Activated T-helper 1 cell treated with Interleukin-2 at 50 U/mL for 16 hours (primary cell): Measurements from ENCODE around the gene CATSPERZ.

Experiments used
- DNase-seq: peaks from one replicate; pipeline ENCODE4 v3.0.0-alpha.2; 2020; ENCODE audit warnings: low read depth

The CATSPERZ gene

GRCh38 chr11:64299847-64300648 lies at the start of gene CATSPERZ:
TSS of gene CATSPERZ (plus strand) at chr11:64300358. CDS start at chr11:64300411, 53 bp downstream.
- DNase-seq = no peak

DNA sequence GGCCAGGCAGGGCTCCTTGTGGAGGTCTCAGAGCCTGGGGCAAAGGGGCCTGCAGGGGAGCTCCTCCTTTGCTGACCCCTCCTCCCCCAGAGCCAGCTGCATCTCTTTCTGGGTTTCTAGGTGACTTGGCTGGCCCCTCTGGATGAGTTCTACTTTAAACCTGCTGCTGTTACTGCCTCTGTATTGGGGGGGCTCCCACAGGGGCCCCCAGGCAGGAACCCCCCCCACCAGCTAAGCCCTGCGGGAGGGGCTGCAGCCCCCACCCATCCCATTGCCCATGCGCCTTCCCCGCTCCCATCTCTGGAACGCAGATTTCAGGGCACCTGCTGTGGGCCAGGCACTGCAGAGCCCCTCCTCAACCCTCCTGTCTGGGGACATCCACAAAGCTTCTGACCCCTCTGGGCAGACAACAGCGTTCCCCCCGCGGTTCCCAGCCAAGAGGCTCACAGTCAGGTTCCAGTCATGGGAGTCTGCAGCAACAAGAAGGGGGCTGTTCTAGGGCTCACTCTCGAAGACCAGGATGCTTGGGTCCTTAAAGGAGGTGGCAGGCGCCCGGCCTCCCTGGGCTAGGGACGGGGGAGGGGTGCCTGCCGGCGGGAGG lies 49.6 kb upstream of the CATSPERZ start:
- DNase-seq = no peak

GRCh38 chr11:64251016-64251752 lies 49.0 kb upstream of the CATSPERZ start, which contains the start of gene PLCB3:
TSS of gene PLCB3 (plus strand) at chr11:64251530. CDS start at chr11:64251650, 120 bp downstream.
- DNase-seq = peak; percentile 65

- no peak for DNase-seq
These were observed 48.5 kb upstream of the CATSPERZ start for GRCh38 chr11:64251753-64252002.

DNA sequence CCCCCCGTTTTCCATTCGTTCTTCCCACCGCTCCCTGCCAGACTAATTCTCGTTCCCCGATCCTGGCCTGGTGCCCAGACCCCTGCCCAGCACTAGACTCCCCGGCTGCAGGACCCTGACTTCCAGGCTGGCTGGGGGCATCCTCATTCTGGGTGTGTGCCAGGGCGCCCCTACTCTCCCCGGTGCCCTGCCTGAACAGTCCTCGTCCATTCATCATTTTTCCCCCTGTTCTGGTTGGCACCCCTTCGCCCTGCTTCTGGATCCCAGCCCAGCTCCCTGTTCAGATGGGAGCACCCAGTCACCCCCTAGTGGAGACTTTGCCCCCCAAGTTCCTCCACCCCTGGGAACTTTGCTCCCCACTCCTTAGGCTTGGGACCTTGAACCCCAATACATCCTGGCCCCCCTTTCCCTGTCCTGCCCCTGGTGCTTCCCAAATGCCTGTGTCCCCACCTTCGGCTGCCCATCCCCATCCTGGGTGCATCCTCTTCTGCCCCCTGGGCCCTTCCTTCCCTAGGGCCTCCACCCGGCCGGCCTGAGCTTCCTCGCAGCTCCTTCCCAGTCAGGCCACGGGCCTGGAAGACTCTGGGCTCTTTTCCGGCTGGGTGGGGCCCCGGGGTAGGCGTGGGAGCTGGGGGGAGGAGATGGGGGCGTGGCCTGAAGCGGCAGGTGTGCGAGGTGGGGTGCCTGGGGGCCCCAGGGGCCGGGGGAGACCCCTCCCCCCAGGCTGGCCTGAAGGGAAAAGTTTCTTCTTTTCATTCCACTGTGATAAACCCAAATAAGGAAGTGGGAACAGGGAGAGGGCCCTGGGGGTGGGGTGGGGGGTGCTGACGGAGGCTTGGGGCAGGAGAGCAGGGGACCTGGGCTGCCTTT lies 47.9 kb upstream of the CATSPERZ start:
- no peak for DNase-seq

GRCh38 chr11:64253043-64253442 lies 47.1 kb upstream of the CATSPERZ start:
- DNase-seq = no peak

GRCh38 chr11:64253481-64253880 lies 46.7 kb upstream of the CATSPERZ start:
- DNase-seq = no peak

GRCh38 chr11:64254326-64254725 lies 45.8 kb upstream of the CATSPERZ start:
- DNase-seq = no peak

GRCh38 chr11:64255135-64256128 lies 44.7 kb upstream of the CATSPERZ start:
- no peak for DNase-seq

DNA sequence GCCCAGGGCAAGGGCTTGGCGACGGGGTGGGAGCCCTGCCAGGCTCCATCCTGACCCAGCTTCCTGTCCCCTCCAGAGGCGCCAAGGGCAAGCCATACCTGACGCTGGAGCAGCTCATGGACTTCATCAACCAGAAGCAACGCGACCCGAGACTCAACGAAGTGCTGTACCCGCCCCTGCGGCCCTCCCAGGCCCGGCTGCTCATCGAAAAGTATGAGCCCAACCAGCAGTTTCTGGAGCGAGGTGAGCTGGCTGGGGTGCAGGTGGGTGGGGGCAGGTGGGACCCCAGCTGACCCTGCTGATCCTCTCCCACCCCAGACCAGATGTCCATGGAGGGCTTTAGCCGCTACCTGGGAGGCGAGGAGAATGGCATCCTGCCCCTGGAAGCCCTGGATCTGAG lies 43.9 kb upstream of the CATSPERZ start:
- DNase-seq = no peak

DNA sequence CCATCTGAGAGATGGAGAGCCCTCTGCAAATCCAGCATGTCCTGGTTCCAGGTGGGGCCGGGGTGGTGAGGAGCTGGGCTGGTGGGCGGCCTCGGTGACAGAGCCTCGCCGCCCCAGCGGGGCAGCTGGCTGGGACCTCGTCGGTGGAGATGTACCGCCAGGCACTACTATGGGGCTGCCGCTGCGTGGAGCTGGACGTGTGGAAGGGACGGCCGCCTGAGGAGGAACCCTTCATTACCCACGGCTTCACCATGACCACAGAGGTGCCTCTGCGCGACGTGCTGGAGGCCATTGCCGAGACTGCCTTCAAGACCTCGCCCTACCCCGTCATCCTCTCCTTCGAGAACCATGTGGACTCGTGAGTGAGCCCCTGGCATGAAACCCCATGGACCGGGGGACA lies 41.8 kb upstream of the CATSPERZ start:
- no peak for DNase-seq

DNA sequence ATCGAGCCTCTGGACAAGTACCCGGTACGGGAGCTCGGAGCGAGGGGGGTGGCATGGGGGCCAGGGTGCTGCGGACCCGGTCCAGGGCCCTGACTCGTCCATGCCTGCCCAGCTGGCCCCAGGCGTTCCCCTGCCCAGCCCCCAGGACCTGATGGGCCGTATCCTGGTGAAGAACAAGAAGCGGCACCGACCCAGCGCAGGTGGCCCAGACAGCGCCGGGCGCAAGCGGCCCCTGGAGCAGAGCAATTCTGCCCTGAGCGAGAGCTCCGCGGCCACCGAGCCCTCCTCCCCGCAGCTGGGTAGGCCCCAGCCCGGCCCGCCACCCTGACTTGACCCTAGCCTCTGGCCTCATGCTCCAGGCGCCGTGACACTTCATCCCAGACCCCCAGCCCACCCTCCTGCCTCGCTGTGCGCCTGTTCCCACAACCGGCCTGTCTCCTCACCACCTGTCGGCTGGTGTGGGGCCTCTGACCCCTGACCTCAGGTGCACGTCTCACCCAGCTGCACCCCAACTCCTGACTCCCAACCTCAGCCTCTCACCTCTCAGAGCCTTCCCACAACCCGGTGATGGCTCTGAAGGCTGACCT lies 41.1 kb upstream of the CATSPERZ start:
- DNase-seq = no peak

DNA sequence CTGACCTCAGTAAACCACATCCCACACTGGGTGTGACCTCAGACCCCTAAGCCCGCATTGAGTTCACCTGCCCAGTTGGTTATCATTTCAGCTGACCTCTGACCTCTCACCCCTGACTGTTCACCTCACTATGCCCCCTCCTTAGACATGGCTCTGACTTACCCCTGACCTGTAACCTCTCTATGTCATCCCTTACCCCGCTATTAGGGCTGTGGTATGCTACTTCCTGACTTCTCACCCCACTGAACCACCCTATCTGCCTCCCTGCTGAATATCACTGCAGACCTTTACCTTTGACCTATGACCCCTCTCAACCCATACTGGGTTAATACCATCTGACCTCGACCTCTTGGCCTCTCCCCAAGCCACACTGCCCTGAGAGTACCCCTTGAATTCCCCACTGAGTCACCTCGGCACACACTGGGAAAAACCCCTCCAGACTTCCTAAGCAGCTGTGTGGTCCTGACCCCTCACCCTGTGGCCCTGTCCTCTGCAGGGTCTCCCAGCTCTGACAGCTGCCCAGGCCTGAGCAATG lies 40.6 kb upstream of the CATSPERZ start:
- DNase-seq = no peak

GRCh38 chr11:64260147-64260708 lies 39.9 kb upstream of the CATSPERZ start:
- no peak for DNase-seq

DNA sequence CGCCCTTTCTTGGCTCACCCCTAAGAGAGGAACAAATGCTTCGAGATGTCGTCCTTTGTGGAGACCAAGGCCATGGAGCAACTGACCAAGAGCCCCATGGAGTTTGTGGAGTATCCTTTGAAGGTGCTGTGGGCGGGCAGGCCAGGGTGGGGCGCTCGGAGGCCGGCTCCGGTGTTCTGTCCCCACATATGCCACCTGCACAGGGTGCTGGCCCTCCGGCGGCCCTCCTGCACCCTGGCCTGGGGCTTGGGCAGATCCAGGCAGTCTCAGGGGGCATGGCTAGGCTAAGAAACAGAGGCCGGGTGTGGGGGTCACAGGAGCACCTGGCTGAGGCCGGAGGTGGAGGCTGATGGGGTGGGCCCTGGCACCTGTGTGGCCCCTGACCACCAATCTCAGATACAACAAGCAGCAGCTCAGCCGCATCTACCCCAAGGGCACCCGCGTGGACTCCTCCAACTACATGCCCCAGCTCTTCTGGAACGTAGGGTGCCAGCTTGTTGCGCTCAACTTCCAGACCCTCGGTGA lies 38.5 kb upstream of the CATSPERZ start:
- no peak for DNase-seq

GRCh38 chr11:64262271-64263002 lies 37.7 kb upstream of the CATSPERZ start:
- no peak for DNase-seq

DNA sequence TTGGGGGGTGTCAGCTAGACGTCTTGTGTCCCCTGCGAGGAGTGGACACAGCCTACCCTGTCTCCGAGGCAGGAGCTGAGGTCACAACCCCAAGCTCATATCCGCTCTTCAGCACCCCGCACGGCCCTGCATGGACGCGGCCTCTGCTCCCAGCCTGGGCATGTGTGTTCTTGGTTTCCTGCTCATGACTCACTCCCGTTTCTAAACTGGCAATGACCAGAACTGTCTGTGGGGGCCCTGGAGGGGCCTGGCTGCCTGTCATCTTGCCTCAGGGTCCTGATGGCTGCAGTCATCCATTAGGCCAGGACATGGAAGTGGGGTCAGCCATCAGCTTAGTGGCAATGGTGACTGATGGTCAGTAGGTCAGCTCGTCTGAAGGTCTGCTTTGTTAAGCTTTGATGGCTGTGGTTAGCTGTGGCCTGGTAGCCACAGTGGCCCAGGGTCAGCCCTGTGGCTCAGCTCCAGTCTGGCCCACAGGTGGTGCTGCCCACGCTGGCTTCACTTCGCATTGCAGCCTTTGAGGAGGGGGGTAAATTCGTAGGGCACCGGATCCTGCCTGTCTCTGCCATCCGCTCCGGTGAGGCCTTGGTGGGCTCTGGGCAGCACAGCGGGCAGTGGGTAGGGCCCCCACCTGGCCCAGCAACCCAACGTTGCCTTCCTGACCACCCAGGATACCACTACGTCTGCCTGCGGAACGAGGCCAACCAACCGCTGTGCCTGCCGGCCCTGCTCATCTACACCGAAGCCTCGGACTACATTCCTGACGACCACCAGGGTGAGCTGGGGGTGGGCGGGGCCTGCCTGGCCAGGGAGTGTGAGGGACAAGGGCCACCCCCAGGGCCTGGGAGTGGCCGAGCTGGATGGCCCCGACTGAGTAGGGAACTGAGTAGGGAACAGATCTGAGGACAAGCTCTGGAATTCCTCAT lies 36.9 kb upstream of the CATSPERZ start:
- no peak for DNase-seq

DNA sequence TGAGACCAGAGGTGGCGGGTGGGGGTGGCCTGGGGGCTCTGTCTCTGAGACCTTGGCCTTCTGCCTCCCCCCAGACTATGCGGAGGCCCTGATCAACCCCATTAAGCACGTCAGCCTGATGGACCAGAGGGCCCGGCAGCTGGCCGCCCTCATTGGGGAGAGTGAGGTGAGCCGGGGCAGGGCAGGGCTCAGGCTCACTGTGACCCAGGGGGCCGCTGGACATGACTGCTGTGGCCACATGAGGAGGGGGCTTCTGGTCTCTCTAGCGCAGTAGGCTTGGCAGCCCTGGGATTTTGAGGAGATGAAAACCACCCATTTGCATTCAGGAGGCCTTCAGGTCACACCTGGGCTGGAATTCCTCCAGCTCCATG lies 36.2 kb upstream of the CATSPERZ start:
- DNase-seq = no peak
